ENCODE measurements around the gene LDAF1.

The LDAF1 gene

GRCh38 chr16:21208446-21209230 is 50.2 kb downstream of the LDAF1 start:
- Histone ChIP-seq H4K91ac (ENCODE audit: low read length) (no peak overlapping the region), H2AK5ac (ENCODE audit: low read length, severe bottlenecking) (no peak overlapping the region), H4K8ac (ENCODE audit: low read length) (no peak overlapping the region), H3K27ac (ENCODE audit: low read length, poor library complexity, severe bottlenecking) (no peak overlapping the region), H2BK5ac (ENCODE audit: low read depth, low read length, poor library complexity, severe bottlenecking) (no peak overlapping the region), H2BK120ac (ENCODE audit: low read depth, low read length) (no peak overlapping the region), H3K18ac (ENCODE audit: low read depth in 1 of 2, low read length in 2 of 2) (no peak overlapping the region), H3K36me3 (ENCODE audit: control insufficient read depth in 1 of 2, insufficient read depth in 2 of 2, low read depth in 1 of 2, low read length in 2 of 2) (no peaks in the 10 kb centered on the region), H3K4ac (ENCODE audit: low read depth in 1 of 2, low read length in 2 of 2) (no peak overlapping the region), H3K4me2 (ENCODE audit: low read length, poor library complexity, severe bottlenecking) (no peak overlapping the region), H2AFZ (ENCODE audit: low read depth, low read length) (no peak overlapping the region), H3K9ac (ENCODE audit: low read length) (no peak overlapping the region), H3K9me3 (ENCODE audit: control insufficient read depth, low read length) (no peaks in the 10 kb centered on the region), H3K27me3 (ENCODE audit: control insufficient read depth in 1 of 2, insufficient read depth in 1 of 2, low read length in 2 of 2) (peaks cover 41 to 42% of the 10 kb centered on the region in 2 experiments), H3K23ac (ENCODE audit: low read length in 2 of 2) (no peak overlapping the region), H3K4me1 (ENCODE audit: control insufficient read depth, insufficient read depth, low read depth, low read length) (no peaks in the 10 kb centered on the region), H3K4me3 (ENCODE audit: insufficient read depth in 1 of 2, low read depth in 1 of 2, low read length in 2 of 2) (no peak overlapping the region), H2BK15ac (ENCODE audit: low read depth, poor library complexity, severe bottlenecking) (no peak overlapping the region), H3K14ac (ENCODE audit: low read length in 2 of 2) (no peak overlapping the region), H2BK12ac (ENCODE audit: low read length in 2 of 2) (no peak overlapping the region), H3K79me1 (replicated peaks; ENCODE audit: low read length, poor library complexity, severe bottlenecking) (no peaks in the 10 kb centered on the region)
- 39% methylated on average over 2 of the region's 2 CpGs for WGBS
- DNase-seq, result no peak

GRCh38 chr16:21211486-21211885 is 53.0 kb downstream of the LDAF1 start, which contains the start of gene ZP2:
Gene ZP2 (minus strand): TSS chr16:21211574. CDS start chr16:21211547, 27 bp downstream.
- Histone ChIP-seq H2AK5ac (ENCODE audit: low read length, severe bottlenecking) (no peak within 1 kb of the TSS), H3K4ac (ENCODE audit: low read depth in 1 of 2, low read length in 2 of 2) (no peak within 1 kb of the TSS), H3K18ac (ENCODE audit: low read depth in 1 of 2, low read length in 2 of 2) (no peak within 1 kb of the TSS), H3K9ac (ENCODE audit: low read length) (no peak within 1 kb of the TSS), H2BK12ac (ENCODE audit: low read length in 2 of 2) (no peak within 1 kb of the TSS), H3K23ac (ENCODE audit: low read length in 2 of 2) (no peak within 1 kb of the TSS), H3K79me1 (replicated peaks; ENCODE audit: low read length, poor library complexity, severe bottlenecking) (no peaks in the 10 kb centered on the region), H3K14ac (ENCODE audit: low read length in 2 of 2) (no peak within 1 kb of the TSS), H2BK5ac (ENCODE audit: low read depth, low read length, poor library complexity, severe bottlenecking) (no peak within 1 kb of the TSS), H3K4me2 (ENCODE audit: low read length, poor library complexity, severe bottlenecking) (no peak within 1 kb of the TSS), H2BK120ac (ENCODE audit: low read depth, low read length) (no peak within 1 kb of the TSS), H4K91ac (ENCODE audit: low read length) (no peak within 1 kb of the TSS), H2AFZ (ENCODE audit: low read depth, low read length) (no peak within 1 kb of the TSS), H3K27me3 (ENCODE audit: control insufficient read depth in 1 of 2, insufficient read depth in 1 of 2, low read length in 2 of 2) (peaks cover 37 to 48% of the 10 kb centered on the region in 2 experiments), H3K4me1 (ENCODE audit: control insufficient read depth, insufficient read depth, low read depth, low read length) (no peaks in the 10 kb centered on the region), H3K27ac (ENCODE audit: low read length, poor library complexity, severe bottlenecking) (no peak within 1 kb of the TSS), H3K36me3 (ENCODE audit: control insufficient read depth in 1 of 2, insufficient read depth in 2 of 2, low read depth in 1 of 2, low read length in 2 of 2) (no peaks in the 10 kb centered on the region), H4K8ac (ENCODE audit: low read length) (no peak within 1 kb of the TSS), H3K4me3 (ENCODE audit: insufficient read depth in 1 of 2, low read depth in 1 of 2, low read length in 2 of 2) (no peak within 1 kb of the TSS), H3K9me3 (ENCODE audit: control insufficient read depth, low read length) (no peaks in the 10 kb centered on the region), H2BK15ac (ENCODE audit: low read depth, poor library complexity, severe bottlenecking) (no peak within 1 kb of the TSS)
- 76% methylated on average over 5 of the region's 5 CpGs for WGBS
- DNase-seq, result no peak

GRCh38 chr16:21214086-21214485 is 55.6 kb downstream of the LDAF1 start:
- WGBS, result 91% methylated on average over 3 of the region's 4 CpGs
- DNase-seq, result no peak
- H3K14ac ChIP-seq (ENCODE audit: low read length in 2 of 2), result no peak overlapping the region

GRCh38 chr16:21217121-21217520 is 58.6 kb downstream of the LDAF1 start:
- no peak overlapping the region for H2BK120ac ChIP-seq (ENCODE audit: low read depth, low read length)
- no peak overlapping the region for H3K27ac ChIP-seq (ENCODE audit: low read length, poor library complexity, severe bottlenecking)
- H3K79me1 ChIP-seq (replicated peaks; ENCODE audit: low read length, poor library complexity, severe bottlenecking), result no peaks in the 10 kb centered on the region
- H2BK5ac ChIP-seq (ENCODE audit: low read depth, low read length, poor library complexity, severe bottlenecking), result no peak overlapping the region
- no peak overlapping the region for H2BK15ac ChIP-seq (ENCODE audit: low read depth, poor library complexity, severe bottlenecking)
- no peak overlapping the region for H4K8ac ChIP-seq (ENCODE audit: low read length)
- H3K18ac ChIP-seq (ENCODE audit: low read depth in 1 of 2, low read length in 2 of 2), result no peak overlapping the region
- no peak for DNase-seq
- H3K4me3 ChIP-seq (ENCODE audit: insufficient read depth in 1 of 2, low read depth in 1 of 2, low read length in 2 of 2), result no peak overlapping the region
- no peaks in the 10 kb centered on the region for H3K36me3 ChIP-seq (ENCODE audit: control insufficient read depth in 1 of 2, insufficient read depth in 2 of 2, low read depth in 1 of 2, low read length in 2 of 2)
- no peak overlapping the region for H3K4me2 ChIP-seq (ENCODE audit: low read length, poor library complexity, severe bottlenecking)
- no peak overlapping the region for H3K4ac ChIP-seq (ENCODE audit: low read depth in 1 of 2, low read length in 2 of 2)
- no peak overlapping the region for H2BK12ac ChIP-seq (ENCODE audit: low read length in 2 of 2)
- peaks cover 3% of the 10 kb centered on the region for H3K9me3 ChIP-seq (ENCODE audit: control insufficient read depth, low read length)
- H2AFZ ChIP-seq (ENCODE audit: low read depth, low read length), result no peak overlapping the region
- H3K9ac ChIP-seq (ENCODE audit: low read length), result no peak overlapping the region
- H3K23ac ChIP-seq (ENCODE audit: low read length in 2 of 2), result no peak overlapping the region
- H2AK5ac ChIP-seq (ENCODE audit: low read length, severe bottlenecking), result no peak overlapping the region
- no peak overlapping the region for H3K14ac ChIP-seq (ENCODE audit: low read length in 2 of 2)
- H3K4me1 ChIP-seq (ENCODE audit: control insufficient read depth, insufficient read depth, low read depth, low read length), result no peaks in the 10 kb centered on the region
- WGBS, result 100% methylated on average over 1 of the region's 2 CpGs
- peaks cover 4 to 34% of the 10 kb centered on the region in 2 experiments for H3K27me3 ChIP-seq (ENCODE audit: control insufficient read depth in 1 of 2, insufficient read depth in 1 of 2, low read length in 2 of 2)
- H4K91ac ChIP-seq (ENCODE audit: low read length), result no peak overlapping the region

More at GRCh38 chr16:21214086-21214485, 55.6 kb downstream of the LDAF1 start:
- no peaks in the 10 kb centered on the region for H3K36me3 ChIP-seq (ENCODE audit: control insufficient read depth in 1 of 2, insufficient read depth in 2 of 2, low read depth in 1 of 2, low read length in 2 of 2)
- no peak overlapping the region for H3K18ac ChIP-seq (ENCODE audit: low read depth in 1 of 2, low read length in 2 of 2)
- H3K27me3 ChIP-seq (ENCODE audit: control insufficient read depth in 1 of 2, insufficient read depth in 1 of 2, low read length in 2 of 2), result peaks cover 21 to 46% of the 10 kb centered on the region in 2 experiments
- H2BK15ac ChIP-seq (ENCODE audit: low read depth, poor library complexity, severe bottlenecking), result no peak overlapping the region
- H2BK5ac ChIP-seq (ENCODE audit: low read depth, low read length, poor library complexity, severe bottlenecking), result no peak overlapping the region
- no peak overlapping the region for H2AFZ ChIP-seq (ENCODE audit: low read depth, low read length)
- H3K23ac ChIP-seq (ENCODE audit: low read length in 2 of 2), result no peak overlapping the region
- H4K91ac ChIP-seq (ENCODE audit: low read length), result no peak overlapping the region
- H2BK120ac ChIP-seq (ENCODE audit: low read depth, low read length), result no peak overlapping the region
- no peak overlapping the region for H3K27ac ChIP-seq (ENCODE audit: low read length, poor library complexity, severe bottlenecking)
- no peak overlapping the region for H3K4ac ChIP-seq (ENCODE audit: low read depth in 1 of 2, low read length in 2 of 2)
- H3K79me1 ChIP-seq (replicated peaks; ENCODE audit: low read length, poor library complexity, severe bottlenecking), result no peaks in the 10 kb centered on the region
- no peak overlapping the region for H2BK12ac ChIP-seq (ENCODE audit: low read length in 2 of 2)
- no peak overlapping the region for H2AK5ac ChIP-seq (ENCODE audit: low read length, severe bottlenecking)
- no peaks in the 10 kb centered on the region for H3K9me3 ChIP-seq (ENCODE audit: control insufficient read depth, low read length)
- no peak overlapping the region for H4K8ac ChIP-seq (ENCODE audit: low read length)
- H3K9ac ChIP-seq (ENCODE audit: low read length), result no peak overlapping the region
- H3K4me3 ChIP-seq (ENCODE audit: insufficient read depth in 1 of 2, low read depth in 1 of 2, low read length in 2 of 2), result no peak overlapping the region
- no peak overlapping the region for H3K4me2 ChIP-seq (ENCODE audit: low read length, poor library complexity, severe bottlenecking)
- H3K4me1 ChIP-seq (ENCODE audit: control insufficient read depth, insufficient read depth, low read depth, low read length), result no peaks in the 10 kb centered on the region
